ENCODE measurements around the gene MTA3.
"Not testable (repeated sequence)": the region's sequence is repeated elsewhere in the genome, so short reads cannot be mapped to it uniquely, and the experiment has no call there.

DNA sequence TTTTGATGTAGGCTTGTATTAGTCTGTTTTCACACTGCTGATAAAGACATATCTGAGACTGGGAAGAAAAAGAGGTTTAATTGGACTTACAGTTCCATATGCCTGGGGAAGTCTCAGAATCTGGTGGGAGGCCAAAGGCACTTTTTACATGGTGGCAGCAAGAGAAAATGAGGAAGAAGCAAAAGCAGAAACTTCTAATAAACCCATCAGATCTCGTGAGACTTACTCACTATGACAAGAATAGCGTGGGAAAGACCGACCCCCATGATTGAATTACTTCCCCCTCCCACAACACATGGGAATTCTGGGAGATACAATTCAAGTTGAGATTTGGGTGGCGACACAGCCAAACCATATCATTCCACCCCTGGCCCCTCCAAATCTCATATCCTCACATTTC is 162.9 kb downstream of the MTA3 start:
- TF ChIP-seq POLR2AphosphoS5 (IDR thresholded peaks at IDR 0.05): not testable (repeated sequence)
- TF ChIP-seq, protein P1, sequence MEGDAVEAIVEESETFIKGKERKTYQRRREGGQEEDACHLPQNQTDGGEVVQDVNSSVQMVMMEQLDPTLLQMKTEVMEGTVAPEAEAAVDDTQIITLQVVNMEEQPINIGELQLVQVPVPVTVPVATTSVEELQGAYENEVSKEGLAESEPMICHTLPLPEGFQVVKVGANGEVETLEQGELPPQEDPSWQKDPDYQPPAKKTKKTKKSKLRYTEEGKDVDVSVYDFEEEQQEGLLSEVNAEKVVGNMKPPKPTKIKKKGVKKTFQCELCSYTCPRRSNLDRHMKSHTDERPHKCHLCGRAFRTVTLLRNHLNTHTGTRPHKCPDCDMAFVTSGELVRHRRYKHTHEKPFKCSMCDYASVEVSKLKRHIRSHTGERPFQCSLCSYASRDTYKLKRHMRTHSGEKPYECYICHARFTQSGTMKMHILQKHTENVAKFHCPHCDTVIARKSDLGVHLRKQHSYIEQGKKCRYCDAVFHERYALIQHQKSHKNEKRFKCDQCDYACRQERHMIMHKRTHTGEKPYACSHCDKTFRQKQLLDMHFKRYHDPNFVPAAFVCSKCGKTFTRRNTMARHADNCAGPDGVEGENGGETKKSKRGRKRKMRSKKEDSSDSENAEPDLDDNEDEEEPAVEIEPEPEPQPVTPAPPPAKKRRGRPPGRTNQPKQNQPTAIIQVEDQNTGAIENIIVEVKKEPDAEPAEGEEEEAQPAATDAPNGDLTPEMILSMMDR (IDR thresholded peaks at IDR 0.05): not testable (repeated sequence)

All from breast epithelium (tissue), 3 donors.